Hematopoietic multipotent progenitor cell treated with erythropoietin and hydrocortisone succinate and interleukin-3 and kit ligand, for 17 days (in vitro differentiated cells): ENCODE results near the gene RREB1.
A peak's percentile ranks its signal among the peaks of the same experiment; 100 is the strongest.

ENCODE experiments used
- DNase-seq: peaks from one replicate; pipeline ENCODE4 v3.0.0-alpha.2; 2015; ENCODE audit warnings: low spot score

RREB1 gene

GRCh38 chr6:7088076-7088742 lies 19.6 kb upstream of the RREB1 start:
- DNase-seq, result no peak

GRCh38 chr6:7098993-7099392 lies 8.8 kb upstream of the RREB1 start:
- DNase-seq, result no peak

GRCh38 chr6:7100072-7100752 lies 7.5 kb upstream of the RREB1 start:
- DNase-seq, result no peak

- no peak for DNase-seq
Observed at GRCh38 chr6:7100753-7101081, 7.0 kb upstream of the RREB1 start.

- no peak for DNase-seq
Observed at GRCh38 chr6:7101290-7101689, 6.5 kb upstream of the RREB1 start.

GRCh38 chr6:7104752-7105151 lies 3.0 kb upstream of the RREB1 start:
- no peak for DNase-seq

- DNase-seq, result peak; percentile 28
Observed at GRCh38 chr6:7106215-7106751, 1.5 kb upstream of the RREB1 start.

- peak; percentile 83 for DNase-seq
Observed at GRCh38 chr6:7106752-7107577, 796 bp upstream of the RREB1 start.

GRCh38 chr6:7108196-7108963 lies 619 bp downstream of the RREB1 start:
- peak; percentile 47 for DNase-seq

GRCh38 chr6:7108964-7109836 lies 1.4 kb downstream of the RREB1 start:
- DNase-seq, result peak; percentile 66

GRCh38 chr6:7110092-7110792 lies 2.5 kb downstream of the RREB1 start:
- peak; percentile 37 for DNase-seq

GRCh38 chr6:7111095-7111690 lies 3.4 kb downstream of the RREB1 start:
- DNase-seq, result no peak

- DNase-seq, result no peak
Observed at GRCh38 chr6:7112171-7112570, 4.4 kb downstream of the RREB1 start.

- DNase-seq, result peak; percentile 56
Observed at GRCh38 chr6:7112741-7113313, 5.1 kb downstream of the RREB1 start.

GRCh38 chr6:7114744-7115458 lies 7.1 kb downstream of the RREB1 start:
- no peak for DNase-seq

GRCh38 chr6:7115543-7116231 lies 7.9 kb downstream of the RREB1 start:
- DNase-seq, result no peak

- DNase-seq, result no peak
Observed at GRCh38 chr6:7119272-7119801, 11.6 kb downstream of the RREB1 start.

GRCh38 chr6:7121700-7122241 lies 14.0 kb downstream of the RREB1 start:
- DNase-seq, result no peak
